ENCODE measurements around the gene TKFC.
A peak's percentile ranks its signal among the peaks of the same experiment; 100 is the strongest.

The TKFC gene, protein sequence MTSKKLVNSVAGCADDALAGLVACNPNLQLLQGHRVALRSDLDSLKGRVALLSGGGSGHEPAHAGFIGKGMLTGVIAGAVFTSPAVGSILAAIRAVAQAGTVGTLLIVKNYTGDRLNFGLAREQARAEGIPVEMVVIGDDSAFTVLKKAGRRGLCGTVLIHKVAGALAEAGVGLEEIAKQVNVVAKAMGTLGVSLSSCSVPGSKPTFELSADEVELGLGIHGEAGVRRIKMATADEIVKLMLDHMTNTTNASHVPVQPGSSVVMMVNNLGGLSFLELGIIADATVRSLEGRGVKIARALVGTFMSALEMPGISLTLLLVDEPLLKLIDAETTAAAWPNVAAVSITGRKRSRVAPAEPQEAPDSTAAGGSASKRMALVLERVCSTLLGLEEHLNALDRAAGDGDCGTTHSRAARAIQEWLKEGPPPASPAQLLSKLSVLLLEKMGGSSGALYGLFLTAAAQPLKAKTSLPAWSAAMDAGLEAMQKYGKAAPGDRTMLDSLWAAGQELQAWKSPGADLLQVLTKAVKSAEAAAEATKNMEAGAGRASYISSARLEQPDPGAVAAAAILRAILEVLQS

DNA sequence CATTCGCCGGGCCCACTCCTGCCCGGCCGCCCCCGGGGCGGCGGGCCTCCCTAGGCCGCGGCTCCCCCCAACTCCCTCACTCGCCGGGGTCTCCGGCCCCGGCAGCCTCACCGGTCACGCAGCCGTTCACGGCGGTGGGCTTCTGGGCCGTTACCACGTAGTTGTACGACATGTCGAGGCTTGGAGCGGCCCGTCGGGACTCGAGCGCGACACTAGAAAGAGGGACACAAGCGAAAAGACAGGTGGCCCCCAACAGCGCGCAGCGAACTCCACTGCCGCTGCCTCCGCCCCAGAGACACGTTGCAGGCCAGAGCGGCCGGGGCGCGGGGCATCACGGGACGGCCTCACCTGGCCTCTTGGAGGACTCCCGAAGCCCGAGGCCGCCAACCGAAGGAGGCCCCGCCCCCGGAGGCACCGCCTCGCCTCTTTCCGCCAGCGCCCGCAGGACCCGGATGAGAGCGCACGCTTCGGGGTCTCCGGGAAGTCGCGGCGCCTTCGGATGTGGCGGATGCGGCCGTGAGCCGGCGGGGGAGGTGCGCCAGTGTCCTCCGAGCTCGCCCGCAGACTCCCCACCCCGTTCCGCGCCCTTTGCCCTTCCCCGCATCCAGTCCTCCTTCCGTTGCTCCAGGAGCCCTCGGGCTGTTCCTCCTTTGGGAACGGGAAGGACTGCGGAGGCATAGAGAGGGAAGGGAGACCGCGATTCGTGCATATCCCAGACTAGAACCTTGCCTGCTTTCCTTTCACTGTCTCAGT lies at the start of gene TKFC, which contains the start of gene DDB1:
TKFC (plus strand) TSS at position 432 of the 753 bp plus-strand sequence. CDS start 1,501 bp downstream, outside the sequence.
DDB1 (minus strand) TSS at position 309 of the 753 bp plus-strand sequence; CDS start at position 172, 137 bp downstream.
- peak; percentile 93 for DNase-seq

DNA sequence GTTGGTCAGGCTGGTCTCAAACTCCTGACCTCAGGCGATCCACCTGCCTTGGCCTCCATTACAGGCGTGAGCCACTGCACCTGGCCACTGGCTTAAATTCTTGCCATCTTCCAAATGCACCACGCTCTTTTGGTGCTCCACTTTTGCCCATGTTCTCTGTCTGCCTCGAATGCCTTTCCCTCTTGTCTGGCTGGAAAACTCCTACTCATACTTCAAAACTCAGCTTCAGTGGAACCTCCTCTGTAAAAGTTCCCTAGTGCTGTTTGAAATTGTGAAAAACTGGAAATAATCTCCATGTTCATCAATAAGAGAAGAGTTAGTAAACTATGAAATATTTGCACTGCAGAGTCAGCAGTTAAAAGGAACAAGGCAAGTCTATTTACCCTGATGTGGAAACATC lies 49.4 kb upstream of the TKFC start:
- DNase-seq, result no peak

DNA sequence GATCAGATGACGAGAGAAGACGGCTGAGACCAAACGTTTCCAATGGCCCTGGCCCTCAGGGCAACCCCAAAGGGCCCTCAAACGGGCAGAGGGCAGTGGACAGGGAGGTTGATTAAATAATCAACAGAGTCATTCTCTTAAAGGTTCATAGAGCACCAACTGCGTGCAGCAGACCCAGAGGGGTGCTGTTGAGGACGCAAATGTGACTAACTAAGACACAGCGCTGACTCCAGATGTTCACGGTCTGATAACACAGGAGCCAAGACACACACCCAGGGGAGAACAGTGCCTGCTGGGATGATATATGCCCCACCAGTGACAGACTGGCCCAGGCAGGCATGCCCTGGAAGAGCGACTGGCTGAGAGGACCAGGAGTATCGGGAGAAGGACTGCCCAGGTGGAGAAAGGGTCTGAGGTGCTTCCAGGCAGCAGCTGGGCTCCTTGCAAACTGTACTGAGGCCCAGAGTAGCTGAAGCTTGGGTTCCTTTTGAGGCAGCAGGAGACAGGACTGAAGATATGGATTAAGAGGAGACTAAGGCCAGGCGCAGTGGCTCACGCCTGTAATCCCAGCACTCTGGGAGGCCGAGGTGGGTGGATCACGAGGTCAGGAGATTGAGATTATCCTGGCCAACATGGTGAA lies 45.6 kb upstream of the TKFC start:
- no peak for DNase-seq

DNA sequence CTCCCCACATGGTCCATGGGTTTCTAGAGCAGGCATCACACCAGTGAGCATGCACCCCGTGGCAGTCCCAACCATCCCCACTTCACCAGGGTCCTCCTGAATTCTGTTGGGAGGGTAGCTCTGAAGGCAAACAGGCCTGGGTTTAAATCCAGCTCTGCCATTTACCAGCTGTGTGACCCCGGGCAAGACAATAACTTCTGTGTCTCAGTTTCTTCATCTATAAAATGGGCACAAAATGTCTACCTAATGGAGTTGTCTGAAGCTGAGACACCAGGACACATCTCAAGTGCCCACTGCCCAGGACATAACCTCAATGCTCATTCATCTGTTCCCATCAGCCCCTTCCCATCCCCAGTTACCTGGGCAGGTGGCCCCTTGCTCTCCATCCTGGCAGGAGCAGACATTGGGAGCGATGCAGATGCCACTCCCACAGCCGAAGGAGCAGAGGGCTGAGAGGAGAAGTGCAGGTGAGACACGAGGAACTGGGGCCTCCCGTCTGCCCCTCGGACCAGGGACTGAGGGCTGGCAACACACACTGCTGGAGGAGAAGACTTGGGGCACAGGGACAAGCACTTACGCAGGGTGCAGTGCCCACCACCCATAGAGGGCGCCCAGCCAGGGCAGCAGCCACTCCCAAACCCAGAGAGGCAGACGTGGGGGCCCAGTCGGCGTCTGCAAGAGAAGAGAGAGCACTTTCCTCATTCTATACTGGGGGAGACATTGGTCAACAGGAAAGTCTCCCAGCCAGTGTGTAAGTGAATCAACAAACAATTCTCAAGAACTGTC lies 41.9 kb upstream of the TKFC start:
- DNase-seq, result no peak

DNA sequence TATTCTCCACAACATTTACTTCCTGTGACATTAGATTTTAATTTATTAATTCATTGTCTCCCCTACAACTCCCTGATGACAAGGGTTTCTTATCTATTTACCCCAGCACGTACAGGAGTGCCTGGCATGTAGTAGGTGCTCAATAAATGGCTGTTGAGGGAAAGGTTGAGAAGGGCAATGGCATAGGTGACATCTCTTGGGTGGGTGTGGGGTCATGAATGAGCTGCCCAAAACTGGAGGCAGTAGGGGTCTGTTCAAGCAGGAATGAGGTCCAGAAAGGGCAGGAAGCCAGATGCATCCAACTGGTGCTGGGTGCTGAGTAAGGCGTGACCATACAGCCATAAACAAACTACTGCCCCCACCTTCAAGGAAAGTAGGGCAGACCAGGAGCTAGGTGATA lies 40.7 kb upstream of the TKFC start:
- DNase-seq, result no peak

DNA sequence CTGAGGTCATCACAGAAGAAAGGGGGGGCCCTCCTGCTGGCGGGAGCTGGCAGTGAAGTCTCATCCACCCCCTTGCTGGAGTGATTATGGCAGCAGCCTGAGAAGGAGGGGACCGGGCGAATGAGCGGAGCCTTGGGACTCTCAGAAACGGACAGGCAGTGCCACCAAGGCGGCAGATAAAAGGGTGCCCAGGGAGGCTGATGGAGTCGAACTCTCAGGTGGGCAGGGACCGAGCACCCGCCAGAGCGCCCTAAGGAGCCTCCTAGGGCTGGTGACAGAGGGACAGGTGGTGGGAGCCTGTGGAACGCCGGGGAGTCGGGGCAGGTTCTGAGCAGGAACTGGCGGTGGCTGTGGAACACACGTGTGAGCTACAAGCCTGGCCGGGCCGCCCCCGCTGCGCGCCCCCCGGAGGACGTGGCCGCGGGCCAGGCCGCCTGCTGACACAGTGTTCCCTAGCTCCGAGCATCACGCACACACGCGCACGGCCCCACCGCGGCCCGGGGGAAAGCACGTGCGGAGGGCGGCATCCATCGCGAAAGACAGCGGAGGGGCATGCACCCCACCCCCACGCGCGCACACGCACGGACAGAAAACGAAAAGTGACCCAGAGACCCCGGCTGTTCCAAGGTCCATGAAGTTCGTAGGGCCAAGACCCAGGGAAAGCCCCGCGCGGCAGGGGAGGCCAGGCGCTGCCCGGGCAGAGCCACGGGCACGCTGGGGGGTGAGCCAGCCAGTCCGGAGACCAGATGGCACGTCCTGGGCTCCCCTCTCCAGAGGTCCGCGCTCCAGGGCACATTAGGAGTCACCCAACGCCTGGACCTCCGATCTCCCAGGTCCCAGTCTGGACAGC lies 38.9 kb upstream of the TKFC start:
- peak; percentile 59 for DNase-seq

DNA sequence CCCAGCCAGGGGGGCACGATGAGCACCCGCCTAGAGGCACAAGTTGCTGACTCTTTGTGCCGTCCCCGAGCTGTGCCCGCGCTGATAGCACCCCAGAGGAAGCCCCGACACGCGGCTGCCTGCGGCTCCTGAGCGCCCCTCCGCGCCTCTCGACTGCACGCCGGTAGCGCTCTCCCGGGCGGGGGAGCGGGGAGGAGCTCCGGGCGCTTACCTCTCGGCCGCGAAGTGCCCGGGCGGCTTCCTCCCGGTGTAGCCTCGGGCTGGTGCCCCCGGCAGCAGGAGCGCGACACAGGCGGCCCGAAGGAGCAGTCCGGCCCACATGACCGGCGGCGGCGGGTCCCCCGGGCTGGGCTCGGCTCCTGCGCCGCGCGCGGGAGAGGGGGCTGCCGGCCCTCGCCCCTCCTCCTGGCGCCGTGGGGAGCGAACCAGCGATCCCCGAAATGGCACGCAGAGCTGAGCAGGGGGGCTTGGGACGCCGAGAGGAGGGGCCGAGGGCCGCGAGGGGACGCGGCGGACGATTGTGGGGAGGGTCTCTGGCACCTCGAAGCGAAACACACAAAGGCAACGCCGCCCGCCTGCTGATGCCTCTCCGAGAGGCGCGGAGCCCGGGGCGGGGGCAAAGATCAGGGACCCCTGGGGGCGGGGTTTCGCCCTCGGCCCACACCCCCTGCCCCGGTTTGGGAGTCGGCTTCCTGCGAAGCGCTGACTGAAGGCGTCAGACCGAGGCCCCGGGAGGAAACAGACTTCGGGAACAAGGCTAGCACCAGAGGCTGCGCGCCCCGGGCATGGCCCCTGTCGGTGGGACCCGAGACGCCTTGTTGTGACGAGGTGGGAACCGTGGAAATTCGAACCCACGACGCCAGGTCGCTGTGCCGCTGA lies 38.1 kb upstream of the TKFC start, which contains the start of gene VWCE:
VWCE (minus strand) TSS at position 600 of the 879 bp plus-strand sequence; CDS start at position 321, 279 bp downstream.
- DNase-seq, result peak; percentile 49

DNA sequence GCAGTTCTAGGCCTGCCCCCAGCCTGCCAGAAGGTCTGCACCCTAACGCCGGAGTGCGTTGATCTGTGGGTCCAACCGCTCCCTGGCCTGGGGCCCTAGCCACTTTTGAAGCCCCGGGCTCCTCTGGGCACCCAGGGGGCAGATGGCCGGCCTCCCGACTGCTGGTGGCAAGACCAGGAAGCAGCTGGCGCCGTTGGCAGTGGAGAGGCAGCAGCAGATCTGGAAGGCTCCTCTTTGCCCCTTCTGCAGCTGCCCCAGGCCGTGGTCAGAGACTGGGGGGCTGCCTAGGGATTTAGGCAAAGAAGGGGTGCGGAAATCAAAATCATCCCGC lies 37.5 kb upstream of the TKFC start:
- no peak for DNase-seq

DNA sequence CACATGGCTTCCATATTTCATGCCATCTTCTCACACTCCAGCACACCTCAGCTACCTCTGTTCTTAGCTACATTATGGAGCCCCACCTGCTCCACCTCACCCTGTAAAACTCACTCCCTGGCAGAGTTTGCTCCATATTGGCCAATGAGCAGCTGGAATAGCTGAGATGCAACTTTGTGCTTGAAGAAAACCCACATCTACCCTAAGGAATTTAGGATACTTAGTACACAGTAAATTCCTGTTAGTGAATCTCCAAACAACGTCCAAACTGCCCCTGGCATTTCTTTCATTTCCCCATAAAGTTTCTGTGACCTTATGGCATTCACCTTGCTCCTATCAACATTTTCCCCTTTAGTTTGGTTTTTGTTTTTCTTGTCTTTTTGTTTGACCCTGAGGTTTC lies 35.7 kb upstream of the TKFC start:
- no peak for DNase-seq

DNA sequence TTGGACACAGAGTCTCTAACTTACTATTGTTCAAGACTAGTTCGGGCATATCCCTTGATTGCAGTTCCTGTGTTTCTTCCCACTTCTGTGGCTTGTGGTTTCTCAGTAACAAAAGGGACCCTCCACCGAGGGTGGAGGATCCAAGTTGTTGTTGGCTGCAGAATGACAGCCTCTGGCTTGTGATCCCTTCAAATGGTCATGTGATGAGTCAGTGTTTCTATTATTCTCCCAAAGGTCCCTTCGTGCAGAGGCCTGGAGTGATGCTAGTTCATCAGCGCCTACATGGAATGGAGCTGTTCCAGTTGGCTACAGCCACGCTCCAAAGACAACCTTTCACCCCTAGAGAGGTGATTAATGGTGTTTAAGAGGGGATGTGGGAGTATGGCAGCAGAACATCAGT lies 35.3 kb upstream of the TKFC start:
- peak; percentile 20 for DNase-seq

DNA sequence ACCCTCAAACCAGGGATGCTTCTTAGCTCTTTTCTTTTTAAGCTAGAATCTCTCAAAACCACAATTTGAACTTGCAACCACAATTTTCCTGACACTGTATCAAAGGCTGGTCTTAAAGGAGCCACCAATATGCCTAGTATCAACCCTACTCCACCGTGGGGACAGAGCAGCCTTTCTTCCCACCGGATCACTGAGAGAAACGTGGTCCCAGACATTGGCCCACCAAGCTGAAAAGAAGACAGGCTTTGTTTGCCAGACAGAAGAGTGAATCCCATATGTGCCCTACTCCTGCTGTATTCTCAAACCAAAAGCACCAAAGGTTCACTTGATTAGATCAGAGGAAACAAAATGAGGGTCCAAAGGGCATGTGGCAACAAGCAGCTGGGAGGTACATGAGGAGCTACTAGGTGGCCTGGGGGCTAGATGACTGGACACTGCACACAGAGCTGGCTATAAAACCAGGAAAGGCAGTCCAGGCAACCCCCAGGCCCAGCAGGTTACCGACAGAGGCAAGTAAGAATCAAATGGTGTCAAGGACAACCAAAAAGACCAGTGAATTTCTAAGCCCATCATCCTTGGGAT lies 34.3 kb upstream of the TKFC start:
- no peak for DNase-seq

DNA sequence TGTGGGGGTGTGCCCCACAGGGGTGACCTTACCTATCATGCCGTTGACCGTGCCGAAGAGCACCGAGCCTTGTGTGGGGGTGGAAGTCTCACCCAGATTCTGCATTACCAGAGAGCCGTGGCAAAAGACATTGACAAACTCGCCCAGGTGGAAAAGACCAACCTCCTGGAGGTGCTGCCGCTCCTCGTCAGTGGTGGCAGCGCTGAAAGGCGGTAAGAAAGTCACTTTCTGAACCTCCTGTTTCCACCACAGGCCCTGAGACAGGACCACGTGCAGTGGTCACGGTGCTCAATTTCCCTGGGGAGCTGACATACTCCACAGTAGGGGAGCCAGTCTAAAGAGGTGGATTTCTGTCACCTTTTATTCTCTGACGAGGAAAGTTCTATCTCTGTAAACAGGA lies 30.5 kb upstream of the TKFC start:
- DNase-seq, result no peak

DNA sequence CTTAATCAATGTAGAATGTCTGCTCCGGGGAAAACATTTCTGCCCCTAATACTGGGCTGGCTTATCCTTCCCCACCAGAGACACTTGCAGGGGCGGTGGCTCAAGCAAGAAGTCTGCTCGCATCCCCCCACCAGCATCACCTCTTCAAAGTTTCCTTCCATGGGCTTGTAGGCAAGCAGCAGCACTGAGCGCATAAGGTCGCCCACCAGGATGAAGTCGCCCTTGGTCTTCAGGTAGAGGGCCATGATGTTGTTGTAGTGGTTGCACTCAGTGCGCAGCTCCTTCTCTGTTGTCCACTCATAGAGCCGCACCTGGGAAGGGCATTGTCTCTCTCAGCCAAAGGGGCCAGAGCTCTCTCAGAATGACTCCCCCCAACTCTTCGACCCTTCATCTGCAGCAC lies 29.3 kb upstream of the TKFC start:
- DNase-seq, result no peak

DNA sequence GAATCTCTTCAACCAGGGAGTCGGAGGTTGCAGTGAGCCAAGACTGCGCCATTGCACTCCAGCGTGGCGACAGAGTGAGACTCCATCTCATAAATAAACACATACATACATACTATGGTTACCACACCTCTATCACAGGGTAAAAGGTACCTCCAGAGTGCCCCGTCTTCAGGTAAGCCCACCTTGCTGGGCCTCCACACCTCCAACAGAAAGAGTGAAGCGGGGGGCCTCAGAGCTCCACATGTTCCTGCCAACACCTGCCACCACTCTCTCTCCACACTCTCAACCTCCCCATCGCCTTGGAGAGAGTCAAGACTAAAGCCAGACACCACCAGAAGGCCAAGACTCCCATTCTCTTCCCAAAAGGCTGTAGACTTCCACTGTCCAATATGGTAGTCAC lies 27.6 kb upstream of the TKFC start:
- DNase-seq, result no peak

DNA sequence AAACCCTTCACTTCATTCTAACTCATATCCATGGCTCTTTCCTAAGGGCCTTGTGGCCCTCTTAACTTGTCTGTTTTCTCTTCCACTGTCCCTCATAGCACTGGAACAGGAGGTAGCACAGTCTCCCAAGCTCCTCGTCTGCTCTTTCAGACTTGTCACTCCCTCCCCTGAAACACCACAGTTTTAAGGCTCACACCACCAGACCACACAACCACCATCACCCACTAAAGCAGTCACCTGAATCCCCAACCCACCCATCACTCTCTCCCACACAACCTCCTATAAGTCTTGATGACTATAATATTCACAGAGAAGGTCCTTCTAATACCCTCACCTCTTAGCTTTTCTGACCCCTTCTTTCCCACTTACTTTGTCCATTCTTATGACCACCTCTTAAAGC lies 26.8 kb upstream of the TKFC start:
- no peak for DNase-seq

DNA sequence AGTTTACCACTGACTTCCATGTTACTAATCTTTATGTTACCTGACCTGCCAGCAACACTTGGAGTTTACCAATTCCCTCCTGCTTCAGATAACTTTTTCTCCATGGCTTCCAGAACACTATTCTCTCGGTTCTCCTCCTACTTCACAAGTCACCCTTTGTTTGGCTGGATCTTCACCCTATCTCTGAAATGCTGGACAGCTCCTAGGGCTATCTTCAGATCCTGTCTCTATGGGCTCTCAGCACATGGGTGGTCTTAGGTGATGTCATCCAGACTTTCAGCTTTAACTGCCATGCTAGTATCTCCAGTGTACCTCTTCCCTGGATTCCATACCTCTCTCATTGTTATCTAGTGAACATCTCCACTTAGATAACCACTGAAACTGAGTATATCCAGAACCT lies 25.7 kb upstream of the TKFC start:
- no peak for DNase-seq

DNA sequence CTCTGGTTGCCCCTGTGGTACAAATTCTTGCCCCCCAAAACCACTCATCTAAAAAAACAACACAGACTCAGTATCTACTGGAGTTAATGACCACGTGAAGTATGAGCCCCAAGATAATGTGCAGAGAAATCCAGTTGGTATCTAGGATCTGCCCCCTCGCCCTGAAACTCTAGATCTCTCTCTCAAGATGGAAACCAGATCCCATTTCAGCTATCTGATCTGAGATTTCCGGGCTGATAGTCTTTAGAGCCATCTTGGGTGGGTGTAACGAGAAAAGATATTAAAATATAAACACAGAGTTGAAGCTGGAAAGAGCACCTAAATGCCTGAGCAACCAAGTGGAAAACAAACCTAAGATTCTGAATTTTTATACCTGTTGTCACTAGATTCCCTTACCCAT lies 23.9 kb upstream of the TKFC start:
- DNase-seq, result no peak

DNA sequence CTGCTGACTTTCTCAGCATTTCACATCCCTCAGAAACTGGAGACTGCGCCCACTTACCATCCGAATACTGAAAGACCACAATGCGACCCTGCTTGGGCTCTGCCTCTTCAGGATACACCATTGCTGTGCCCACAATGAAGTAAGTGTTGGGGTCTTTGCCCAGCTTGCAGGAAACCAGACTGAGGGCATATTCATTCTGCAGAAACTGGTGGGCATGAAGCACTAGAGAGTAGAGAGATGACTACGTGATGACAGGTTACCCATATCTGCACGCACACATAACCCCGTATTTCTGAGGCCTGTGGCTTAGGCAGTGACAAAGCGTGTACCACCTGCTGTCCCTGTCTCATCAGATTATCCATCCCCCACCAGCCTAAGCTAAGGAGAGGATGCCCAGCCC lies 23.3 kb upstream of the TKFC start:
- DNase-seq, result no peak

DNA sequence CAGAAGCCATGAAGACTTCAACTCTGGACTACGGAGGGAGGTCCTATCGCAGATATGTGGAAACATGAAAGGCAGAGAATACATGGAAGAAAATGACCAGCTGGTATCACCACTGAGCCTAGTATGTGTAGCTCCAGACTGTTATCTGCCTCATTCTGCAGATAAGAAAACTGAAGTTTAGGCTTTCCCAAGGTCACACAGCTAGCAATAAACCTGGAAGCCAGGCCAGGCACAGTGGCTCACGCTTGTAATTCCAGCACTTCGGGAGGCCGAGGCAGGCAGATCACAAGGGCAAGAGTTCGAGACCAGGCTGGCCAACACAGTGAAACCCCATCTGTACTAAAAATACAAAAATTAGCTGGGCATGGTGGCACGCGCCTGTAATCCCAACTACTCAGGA lies 22.3 kb upstream of the TKFC start:
- no peak for DNase-seq

DNA sequence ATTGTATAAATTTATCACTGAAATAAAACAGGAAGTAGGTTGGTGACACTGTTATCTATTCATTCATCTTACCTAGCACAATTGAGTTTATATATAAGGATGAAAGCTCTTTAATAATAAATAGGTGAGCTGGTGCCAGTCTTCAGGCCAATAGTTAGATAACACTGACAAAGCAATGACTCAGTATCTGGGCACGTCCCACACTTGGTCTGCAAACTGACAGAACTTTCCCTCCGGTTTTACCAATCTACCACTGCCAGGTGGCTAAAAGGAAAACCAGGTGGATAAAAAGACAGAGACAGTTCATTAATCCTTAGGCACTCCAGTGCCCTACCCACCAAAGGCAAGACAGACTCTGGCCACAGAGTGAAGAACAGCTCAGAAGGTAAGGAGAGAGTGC lies 17.8 kb upstream of the TKFC start:
- no peak for DNase-seq

Data from NCI-H1105 treated with DMSO at 0.1 percent for 48 hours (cell line).